Measurements from ENCODE around the gene CMTR1.
A peak's percentile ranks its signal among the peaks of the same experiment; 100 is the strongest.
"Not testable (repeated sequence)": the region's sequence is repeated elsewhere in the genome, so short reads cannot be mapped to it uniquely, and the experiment has no call there.

Gene CMTR1, protein sequence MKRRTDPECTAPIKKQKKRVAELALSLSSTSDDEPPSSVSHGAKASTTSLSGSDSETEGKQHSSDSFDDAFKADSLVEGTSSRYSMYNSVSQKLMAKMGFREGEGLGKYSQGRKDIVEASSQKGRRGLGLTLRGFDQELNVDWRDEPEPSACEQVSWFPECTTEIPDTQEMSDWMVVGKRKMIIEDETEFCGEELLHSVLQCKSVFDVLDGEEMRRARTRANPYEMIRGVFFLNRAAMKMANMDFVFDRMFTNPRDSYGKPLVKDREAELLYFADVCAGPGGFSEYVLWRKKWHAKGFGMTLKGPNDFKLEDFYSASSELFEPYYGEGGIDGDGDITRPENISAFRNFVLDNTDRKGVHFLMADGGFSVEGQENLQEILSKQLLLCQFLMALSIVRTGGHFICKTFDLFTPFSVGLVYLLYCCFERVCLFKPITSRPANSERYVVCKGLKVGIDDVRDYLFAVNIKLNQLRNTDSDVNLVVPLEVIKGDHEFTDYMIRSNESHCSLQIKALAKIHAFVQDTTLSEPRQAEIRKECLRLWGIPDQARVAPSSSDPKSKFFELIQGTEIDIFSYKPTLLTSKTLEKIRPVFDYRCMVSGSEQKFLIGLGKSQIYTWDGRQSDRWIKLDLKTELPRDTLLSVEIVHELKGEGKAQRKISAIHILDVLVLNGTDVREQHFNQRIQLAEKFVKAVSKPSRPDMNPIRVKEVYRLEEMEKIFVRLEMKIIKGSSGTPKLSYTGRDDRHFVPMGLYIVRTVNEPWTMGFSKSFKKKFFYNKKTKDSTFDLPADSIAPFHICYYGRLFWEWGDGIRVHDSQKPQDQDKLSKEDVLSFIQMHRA

GRCh38 chr6:37432916-37433656 is at the start of gene CMTR1:
Gene CMTR1 (plus strand): TSS chr6:37433221. CDS start chr6:37435630, 2,409 bp downstream.
- peak; percentile 88 to 98 (median 93) for DNase-seq
- intact Hi-C loops (cut with DNase I), result no loop called here

DNA sequence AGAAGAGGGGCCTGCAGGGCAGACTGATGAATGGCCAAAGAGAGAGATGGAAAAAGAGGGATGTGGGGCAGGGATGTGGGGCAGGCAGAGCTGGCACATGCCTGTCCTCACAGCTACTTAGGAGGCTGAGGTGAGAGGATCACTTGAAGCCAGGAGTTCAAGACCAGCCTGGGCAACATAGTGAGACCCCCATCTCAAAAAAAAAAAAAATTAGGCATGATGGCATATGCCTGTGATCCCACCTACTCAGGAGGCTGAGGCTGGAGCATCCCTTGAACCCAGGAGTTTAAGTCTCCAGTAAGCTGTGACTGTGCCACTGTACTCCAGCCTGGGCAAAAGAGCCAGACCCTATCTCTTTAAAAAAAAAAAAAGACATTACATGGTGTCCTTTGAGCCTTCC is 44.4 kb upstream of the CMTR1 start:
- intact Hi-C loops (cut with DNase I), result no loop called here
- DNase-seq, result no peak

DNA sequence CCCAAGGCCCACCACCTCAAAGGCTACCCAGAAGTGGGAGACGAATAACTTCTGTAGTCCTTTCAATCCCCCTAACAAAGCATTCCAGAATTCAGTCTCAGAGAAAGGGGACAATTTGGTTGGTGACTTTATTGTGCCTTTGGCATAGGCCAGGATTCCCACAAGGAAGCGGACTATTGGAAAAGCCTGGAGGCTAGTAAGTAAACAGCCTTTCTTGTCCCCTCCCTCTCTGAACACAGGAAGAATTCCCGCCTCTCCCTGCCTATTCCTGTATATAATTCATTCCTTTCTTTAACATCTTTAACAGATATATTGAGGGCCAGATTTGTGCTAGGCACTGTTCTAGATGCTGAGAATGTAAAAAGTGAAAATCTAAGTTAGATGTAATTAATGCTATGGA is 43.2 kb upstream of the CMTR1 start:
- no peak for DNase-seq
- intact Hi-C loops (cut with DNase I), result no loop called here

- intact Hi-C loops (cut with DNase I), result no loop called here
- no peak for DNase-seq
Measured at GRCh38 chr6:37391120-37391519, 41.9 kb upstream of the CMTR1 start.

DNA sequence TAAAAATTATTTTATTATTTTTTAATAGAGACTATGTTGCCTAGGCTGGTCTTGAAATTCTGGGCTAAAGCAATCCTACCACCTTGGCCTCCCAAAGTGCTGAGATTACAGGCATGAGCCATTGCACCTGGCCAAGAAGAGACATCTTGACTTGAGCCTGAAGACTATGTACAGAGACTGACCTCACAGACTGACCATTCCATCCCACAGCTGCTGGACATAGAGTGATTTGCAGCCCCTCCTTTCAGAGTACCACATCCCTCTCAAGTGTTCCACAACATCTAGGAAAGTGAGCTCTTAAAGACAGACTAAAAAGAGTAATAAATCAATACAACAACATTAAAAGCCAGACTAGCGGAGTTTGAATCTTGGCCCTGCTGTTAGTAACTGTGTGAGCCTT is 40.2 kb upstream of the CMTR1 start:
- intact Hi-C loops (cut with DNase I), result no loop called here
- DNase-seq, result no peak

DNA sequence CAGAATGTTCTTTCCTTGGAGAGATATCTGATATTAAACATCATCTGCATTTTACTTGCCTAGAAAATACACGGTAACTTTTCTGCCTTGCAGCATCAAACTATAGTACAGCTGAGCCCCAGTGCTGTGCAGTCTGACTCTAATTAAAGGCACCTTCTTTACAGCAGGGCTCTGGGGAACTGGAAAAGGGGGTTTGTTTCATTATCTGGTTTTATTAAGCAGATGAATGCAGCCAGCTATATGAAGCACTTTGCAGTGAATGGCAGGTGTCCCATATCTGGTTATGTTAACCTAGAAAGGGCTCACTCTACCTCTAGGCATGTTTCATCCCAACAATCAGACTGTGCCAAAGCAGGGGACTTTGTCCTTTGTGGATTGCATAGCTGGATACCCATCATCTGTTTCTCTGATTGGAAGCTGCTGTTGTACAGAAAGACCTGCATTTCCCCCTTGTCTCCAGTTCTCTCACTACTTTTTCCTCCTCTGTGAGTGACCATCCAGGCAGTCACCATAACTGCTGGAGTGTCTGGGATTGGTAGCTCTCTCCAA is 39.6 kb upstream of the CMTR1 start:
- intact Hi-C loops (cut with DNase I), result no loop called here
- no peak for DNase-seq

- intact Hi-C loops (cut with DNase I), result no loop called here
- no peak for DNase-seq
Measured at GRCh38 chr6:37396571-37397180, 36.3 kb upstream of the CMTR1 start.

DNA sequence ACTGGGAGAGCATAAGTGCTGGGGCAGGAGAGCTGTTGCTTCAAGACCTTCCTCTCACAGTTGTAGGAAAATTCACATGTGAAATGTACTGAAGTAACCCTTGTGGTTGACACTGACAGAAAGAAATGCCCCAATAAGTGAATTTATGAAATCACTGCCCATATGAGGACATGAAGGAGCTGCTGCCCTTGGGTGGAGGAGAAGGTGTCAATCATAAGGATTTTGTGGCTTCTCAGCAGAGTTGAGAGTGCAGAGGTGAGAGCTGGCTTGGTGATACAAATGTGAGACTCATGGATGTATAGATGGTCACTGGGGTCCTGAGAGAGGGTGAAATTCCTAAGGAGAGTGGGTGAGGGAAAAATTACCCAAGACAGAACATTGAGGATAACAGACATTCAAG is 33.9 kb upstream of the CMTR1 start:
- DNase-seq, result no peak
- intact Hi-C loops (cut with DNase I), result no loop called here

GRCh38 chr6:37399795-37400490 is 33.1 kb upstream of the CMTR1 start:
- DNase-seq, result no peak
- intact Hi-C loops (cut with DNase I), result no loop called here

DNA sequence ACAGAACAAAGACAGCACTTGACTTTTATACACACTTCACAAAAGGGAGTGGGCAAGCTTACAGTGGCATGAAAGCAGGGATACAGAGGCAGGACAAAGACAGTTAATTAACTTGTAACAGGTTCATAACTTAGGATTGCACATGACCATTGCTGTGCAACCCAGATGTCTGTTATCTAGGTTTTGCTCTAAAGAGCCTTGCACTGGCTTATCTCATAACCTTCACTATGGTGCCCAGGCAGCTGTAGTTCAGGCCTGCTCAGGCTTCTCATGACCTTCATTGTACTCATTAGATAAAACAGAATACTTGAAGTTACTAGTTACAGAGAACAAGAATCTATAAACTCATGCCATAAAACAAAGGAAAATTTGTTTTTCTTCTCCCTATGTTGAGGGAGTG is 31.4 kb upstream of the CMTR1 start:
- intact Hi-C loops (cut with DNase I); DNase-seq: not testable (repeated sequence)

DNA sequence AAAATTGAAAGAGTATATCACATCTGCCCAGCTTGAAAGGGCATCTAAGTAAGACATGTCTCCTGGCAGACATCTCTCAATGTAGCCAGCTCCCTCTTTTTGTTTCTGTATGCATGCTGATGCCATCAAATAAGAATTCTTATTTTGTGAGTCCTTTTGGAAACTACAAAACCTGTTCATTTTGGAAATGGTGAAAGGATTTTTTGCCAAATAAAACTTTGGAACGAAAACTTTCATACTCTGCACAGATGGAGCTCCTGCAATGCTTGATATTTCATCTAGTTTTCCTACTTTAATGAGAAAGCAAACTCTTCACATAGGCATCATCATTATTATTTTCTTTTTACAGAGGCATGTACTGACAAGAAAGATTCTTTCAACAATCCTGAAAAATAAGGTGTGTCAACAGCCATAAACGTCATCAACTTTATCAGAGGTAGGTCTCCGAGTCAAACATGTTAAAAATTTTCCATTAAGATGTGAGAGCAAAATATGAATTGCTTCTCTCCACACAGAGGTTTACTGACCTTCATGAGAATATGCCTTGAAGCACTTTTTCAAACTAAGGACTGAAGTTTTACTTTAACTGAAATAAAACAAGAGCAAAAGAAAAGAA is 26.2 kb upstream of the CMTR1 start:
- no peak for DNase-seq
- intact Hi-C loops (cut with DNase I), result no loop called here

DNA sequence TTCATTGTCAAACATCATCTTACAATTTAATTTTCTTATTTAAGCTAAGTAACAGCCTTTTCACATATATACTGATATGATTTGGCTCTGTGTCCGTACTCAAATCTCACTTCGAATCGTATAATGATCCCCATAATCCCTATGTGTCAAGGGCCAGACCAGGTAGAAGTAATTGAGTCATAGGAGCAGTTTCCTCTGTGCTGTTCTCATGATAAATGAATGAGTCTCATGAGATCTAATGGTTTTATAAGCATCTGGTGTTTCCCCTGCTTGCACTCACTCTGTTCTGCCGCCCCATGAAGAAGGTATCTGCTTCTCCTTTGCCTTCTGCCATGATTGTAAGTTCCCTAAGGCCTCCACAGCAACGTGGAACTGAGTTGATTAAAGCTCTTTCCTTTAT is 25.1 kb upstream of the CMTR1 start:
- intact Hi-C loops (cut with DNase I), result no loop called here
- no peak for DNase-seq

- intact Hi-C loops (cut with DNase I), result no loop called here
Measured at GRCh38 chr6:37409501-37409900, 23.5 kb upstream of the CMTR1 start.

DNA sequence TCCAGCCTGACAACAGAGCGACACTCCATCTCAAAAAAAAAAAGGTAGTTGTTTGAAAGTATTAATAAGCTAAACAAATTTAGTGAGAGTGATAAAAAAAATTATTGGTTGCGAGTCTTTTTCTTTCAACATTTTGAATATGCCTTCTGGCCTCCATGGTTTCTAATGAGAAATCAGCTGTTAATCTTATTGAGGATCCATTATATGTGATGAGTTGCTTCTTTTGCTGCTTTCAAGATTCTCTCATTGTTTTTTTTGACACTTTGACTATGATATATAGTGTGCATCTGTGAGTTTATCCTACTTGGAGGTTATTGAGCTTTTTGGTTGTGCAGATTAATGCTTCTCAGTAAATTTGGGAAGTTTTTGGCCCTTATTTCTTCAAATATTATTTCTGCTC is 15.6 kb upstream of the CMTR1 start:
- DNase-seq, result no peak
- intact Hi-C loops (cut with DNase I), result no loop called here

More at GRCh38 chr6:37409501-37409900, 23.5 kb upstream of the CMTR1 start:
- no peak for DNase-seq

DNA sequence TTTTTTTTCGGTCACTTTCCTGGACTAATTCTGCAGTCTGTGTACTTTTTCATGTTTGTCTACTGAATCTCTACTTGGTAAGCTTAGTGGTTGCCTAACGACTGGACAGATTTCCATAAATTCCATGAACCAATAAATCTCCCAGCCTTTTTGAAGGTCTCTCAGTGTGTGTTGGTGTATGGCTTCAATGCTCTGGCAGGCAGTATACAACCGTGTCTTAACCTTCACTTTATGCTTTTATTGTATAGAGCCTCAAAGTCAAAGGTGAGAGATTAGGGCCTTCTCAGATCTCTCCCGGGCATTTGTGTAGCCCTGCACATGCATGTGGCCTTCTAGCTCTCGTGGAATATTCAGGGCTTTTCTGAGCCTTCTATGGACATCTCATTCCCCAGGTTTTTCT is 14.3 kb upstream of the CMTR1 start:
- intact Hi-C loops (cut with DNase I), result no loop called here
- DNase-seq, result no peak

- intact Hi-C loops (cut with DNase I), result no loop called here
- no peak for DNase-seq
Measured at GRCh38 chr6:37426058-37426944, 6.7 kb upstream of the CMTR1 start.

DNA sequence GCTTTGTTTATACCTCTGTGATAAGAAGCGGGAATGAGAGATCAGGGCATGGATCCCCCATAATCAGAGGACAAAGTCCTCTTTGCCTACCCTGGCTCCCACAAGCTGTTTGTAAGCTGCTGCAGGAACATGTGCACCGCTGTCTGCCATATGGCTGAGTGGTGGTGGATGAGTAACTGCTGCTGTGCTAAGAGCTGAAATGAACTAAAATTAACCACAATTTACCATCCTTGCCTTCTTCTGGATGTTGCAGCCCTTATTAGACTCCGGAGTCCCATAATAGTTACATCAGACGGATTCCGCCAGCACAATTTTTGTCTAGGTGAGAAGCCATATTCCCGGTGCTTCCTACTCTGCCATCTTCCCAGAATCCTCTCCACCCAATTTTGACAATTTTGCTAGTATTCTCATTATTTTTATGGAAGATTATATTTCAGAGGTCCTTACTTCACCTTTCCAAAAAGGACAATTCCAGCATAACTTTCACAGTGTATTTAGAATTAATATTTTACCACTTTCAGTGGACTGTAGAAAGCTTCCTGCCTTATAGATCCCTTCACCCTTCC is 6.0 kb upstream of the CMTR1 start:
- no peak for DNase-seq
- intact Hi-C loops (cut with DNase I), result no loop called here

- intact Hi-C loops (cut with DNase I), result no loop called here
- no peak for DNase-seq
Measured at GRCh38 chr6:37429352-37429750, 3.7 kb upstream of the CMTR1 start.

Data from posterior cingulate gyrus (tissue), 11 donors.